GM13977 (cell line): Measurements from ENCODE around the gene ACOT7.
"Not testable (repeated sequence)": the region's sequence is repeated elsewhere in the genome, so short reads cannot be mapped to it uniquely, and the experiment has no call there.

Experiments used
- DNase-seq: peaks from one replicate; pipeline ENCODE4 v3.0.0; 2012; ENCODE audit warnings: low spot score
- CTCF ChIP-seq: IDR thresholded peaks from 2 replicates; pipeline ENCODE4 v1.5.1; 2012; ENCODE audit warnings: mild to moderate bottlenecking, control low read depth; ENCODE audit not compliant: insufficient read depth; ENCODE audit errors: extremely low read depth, missing control alignments
- in situ Hi-C: fragments of 300-500 bp; cut with MboI; formaldehyde crosslinking; loops from one replicate; pipeline ENCODE4 v1.12.0; 2022; ENCODE audit warnings: low sequenced_read_pairs, low pct_unique_long_range_greater_than_20kb, mixed read lengths, inconsistent platforms; ENCODE audit not compliant: unreplicated experiment

ACOT7 gene

GRCh38 chr1:6393400-6394187, at the start of gene ACOT7:
Gene ACOT7 (minus strand): TSS chr1:6393767. CDS start chr1:6393399, 368 bp downstream.
- DNase-seq: peak; percentile 98
- TF ChIP-seq CTCF: no peak
- in situ Hi-C loops: no loop called here

GRCh38 chr1:6441586-6441985, 48.0 kb upstream of the ACOT7 start:
- TF ChIP-seq CTCF: no peak
- DNase-seq: no peak
- in situ Hi-C loops: no loop called here

GRCh38 chr1:6440198-6441126, 46.9 kb upstream of the ACOT7 start:
- peak; percentile 31 for TF ChIP-seq CTCF

GRCh38 chr1:6438047-6438525, 44.5 kb upstream of the ACOT7 start:
- peak; percentile 89 for TF ChIP-seq CTCF
- peak; percentile 91 for DNase-seq

More at GRCh38 chr1:6440198-6441126, 46.9 kb upstream of the ACOT7 start:
- peak; percentile 82 for DNase-seq
- in situ Hi-C loops: no loop called here

GRCh38 chr1:6437012-6437700, 43.6 kb upstream of the ACOT7 start:
- DNase-seq: not testable (repeated sequence)

More at GRCh38 chr1:6438047-6438525, 44.5 kb upstream of the ACOT7 start:
- in situ Hi-C loops: no loop called here

GRCh38 chr1:6436277-6436676, 42.7 kb upstream of the ACOT7 start:
- DNase-seq, in situ Hi-C loops: not testable (repeated sequence)

More at GRCh38 chr1:6437012-6437700, 43.6 kb upstream of the ACOT7 start:
- in situ Hi-C loops: not testable (repeated sequence)

- in situ Hi-C loops: no loop called here
- no peak for DNase-seq
- no peak for TF ChIP-seq CTCF
Measured at GRCh38 chr1:6435547-6435946, 42.0 kb upstream of the ACOT7 start.
